WTC11 (cell line): ENCODE measurements around the gene ACACA. TPM values are rescaled to one million over a fixed set of nuclear protein-coding genes. Genes with fewer than 3 reads are reported as not detected.

Experiments
- ATAC-seq: fragments of 200-7000 bp; cut with Tn5 transposase; 2 replicates; pipeline ENCODE4 v1.10.0; 2021; ENCODE audit warnings: mild to moderate bottlenecking, moderate library complexity
- CTCF ChIA-PET: fragments of 300-600 bp; sonication (Branson Sonifier 250); formaldehyde crosslinking; loops from one replicate; lab custom pipeline; 2021; ENCODE audit warnings: antibody characterized with exemption; lab: Charles Lee
- POLR2A ChIA-PET: fragments of 350-600 bp; sonication (Branson Sonifier 250); formaldehyde crosslinking; loops from one replicate; lab custom pipeline; 2021; ENCODE audit warnings: antibody characterized with exemption; lab: Charles Lee
- DNase-seq: peaks from one replicate; pipeline ENCODE4 v3.0.0; 2021; ENCODE audit warnings: low spot score
- H3K27ac Mint-ChIP-seq: 2 replicates; pipeline ENCODE4 v1.8.0; 2021; ENCODE audit warnings: mixed read lengths
- H3K27me3 Mint-ChIP-seq: 2 replicates; pipeline ENCODE4 v1.8.0; 2021; ENCODE audit warnings: low read depth, mild to moderate bottlenecking, moderate library complexity, mixed read lengths
- H3K36me3 Mint-ChIP-seq: 2 replicates; pipeline ENCODE4 v1.8.0; 2021; ENCODE audit warnings: mixed read lengths
- H3K4me1 Mint-ChIP-seq: 2 replicates; pipeline ENCODE4 v1.8.0; 2022; ENCODE audit warnings: mixed read lengths
- H3K4me3 Mint-ChIP-seq: 2 replicates; pipeline ENCODE4 v1.8.0; 2021; ENCODE audit warnings: mild to moderate bottlenecking, moderate library complexity, mixed read lengths
- H3K9me3 Mint-ChIP-seq: 2 replicates; pipeline ENCODE4 v1.8.0; 2021; ENCODE audit warnings: mixed read lengths
- ATF2 ChIP-seq: sonication (generic); formaldehyde crosslinking; IDR thresholded peaks from 2 replicates; pipeline ENCODE4 v1.8.1; 2022; ENCODE audit warnings: low read depth, missing genetic modification reagents, borderline replicate concordance
- ATF6 ChIP-seq: sonication (generic); formaldehyde crosslinking; IDR thresholded peaks from 2 replicates; pipeline ENCODE4 v1.8.1; 2023; ENCODE audit warnings: mild to moderate bottlenecking, missing genetic modification reagents
- ELF4 ChIP-seq: sonication (generic); formaldehyde crosslinking; IDR thresholded peaks from 2 replicates; pipeline ENCODE4 v1.8.1; 2022; ENCODE audit warnings: low read depth, mild to moderate bottlenecking, moderate library complexity, missing genetic modification reagents
- ERG ChIP-seq: fragments of 250-450 bp; sonication (Bioruptor Pico); IDR thresholded peaks from 2 replicates; pipeline ENCODE4 v1.8.0; 2021; ENCODE audit warnings: mild to moderate bottlenecking
- ETV6 ChIP-seq: sonication (generic); formaldehyde crosslinking; IDR thresholded peaks from 2 replicates; pipeline ENCODE4 v1.8.1; 2022; ENCODE audit warnings: mild to moderate bottlenecking, missing genetic modification reagents
- GTF2I ChIP-seq: fragments of 250-450 bp; sonication (Bioruptor Pico); conservative IDR thresholded peaks from 2 replicates; pipeline ENCODE4 v1.4.0; 2021; ENCODE audit warnings: mild to moderate bottlenecking
- JAZF1 ChIP-seq: fragments of 250-450 bp; sonication (Bioruptor Pico); IDR thresholded peaks from 2 replicates; pipeline ENCODE4 v1.9.0; 2021; ENCODE audit warnings: moderate library complexity, mild to moderate bottlenecking, inconsistent platforms
- MAX ChIP-seq: sonication (generic); formaldehyde crosslinking; IDR thresholded peaks from 2 replicates; pipeline ENCODE4 v1.8.0; 2022; ENCODE audit warnings: mild to moderate bottlenecking, missing genetic modification reagents
- MYBL2 ChIP-seq: sonication (generic); formaldehyde crosslinking; IDR thresholded peaks from 2 replicates; pipeline ENCODE4 v1.8.1; 2023; ENCODE audit warnings: mild to moderate bottlenecking, moderate library complexity, missing genetic modification reagents
- NR3C1 ChIP-seq: sonication (generic); formaldehyde crosslinking; conservative IDR thresholded peaks from 2 replicates; pipeline ENCODE4 v1.8.1; 2023; ENCODE audit warnings: low read depth, mild to moderate bottlenecking, missing genetic modification reagents
- SMAD4 ChIP-seq: sonication (generic); formaldehyde crosslinking; IDR thresholded peaks from 2 replicates; pipeline ENCODE4 v1.8.0; 2022; ENCODE audit warnings: mild to moderate bottlenecking, missing genetic modification reagents
- STAT6 ChIP-seq: sonication (generic); formaldehyde crosslinking; conservative IDR thresholded peaks from 2 replicates; pipeline ENCODE4 v1.8.1; 2023; ENCODE audit warnings: mild to moderate bottlenecking, low read depth, missing genetic modification reagents, moderate library complexity
- TEAD4 ChIP-seq: sonication (generic); formaldehyde crosslinking; IDR thresholded peaks from 2 replicates; pipeline ENCODE4 v1.8.0; 2022; ENCODE audit warnings: mild to moderate bottlenecking, missing genetic modification reagents
- TP53 ChIP-seq: sonication (generic); formaldehyde crosslinking; IDR thresholded peaks from 2 replicates; pipeline ENCODE4 v1.8.1; 2023; ENCODE audit warnings: mild to moderate bottlenecking, missing genetic modification reagents
- USF1 ChIP-seq: sonication (generic); formaldehyde crosslinking; IDR thresholded peaks from 2 replicates; pipeline ENCODE4 v1.8.0; 2022; ENCODE audit warnings: mild to moderate bottlenecking, missing genetic modification reagents
- ZNF138 ChIP-seq: sonication (generic); formaldehyde crosslinking; conservative IDR thresholded peaks from 2 replicates; pipeline ENCODE4 v1.8.1; 2022; ENCODE audit warnings: mild to moderate bottlenecking, moderate library complexity, missing genetic modification reagents
- ZNF232 ChIP-seq: sonication (generic); formaldehyde crosslinking; IDR thresholded peaks from 2 replicates; pipeline ENCODE4 v1.8.0; 2022; ENCODE audit warnings: mild to moderate bottlenecking, missing genetic modification reagents
- ZNF425 ChIP-seq: fragments of 250-450 bp; sonication (Bioruptor Pico); conservative IDR thresholded peaks from 2 replicates; pipeline ENCODE4 v1.9.0; 2021; ENCODE audit warnings: mild to moderate bottlenecking
- total RNA-seq: library from RNA; stranded (reverse); gene quantifications from 3 replicates; pipeline ENCODE4 v1.2.3, GENCODE V29; 2021

Gene ACACA
- total RNA-seq, 1 experiment from 2014 or later = 167 TPM

GRCh38 chr17:37233036-37233435 is 173.6 kb downstream of the ACACA start (continued):
- TF ChIP-seq ATF6 (CRISPR knock-in tag) = no peak

GRCh38 chr17:37231887-37232286 is 174.7 kb downstream of the ACACA start:
- TF ChIP-seq TP53 (CRISPR knock-in tag) (no peak), ELF4 (CRISPR knock-in tag) (no peak), NR3C1 (CRISPR knock-in tag) (no peak), JAZF1 (CRISPR knock-in tag) (no peak), ZNF232 (CRISPR knock-in tag) (no peak), MYBL2 (no peak), STAT6 (no peak), ERG (CRISPR knock-in tag) (no peak), ETV6 (CRISPR knock-in tag) (no peak), ATF2 (CRISPR knock-in tag) (no peak)
- Mint-ChIP-seq H3K27ac (no peak overlapping the region), H3K4me3 (no peak overlapping the region), H3K36me3 (peaks cover 53% of the 10 kb centered on the region), H3K9me3 (no peaks in the 10 kb centered on the region), H3K4me1 (peaks cover 9% of the 10 kb centered on the region), H3K27me3 (no peaks in the 10 kb centered on the region)
- DNase-seq (no peak), ATAC-seq (no peak)
- ChIA-PET POLR2A (no interaction called here), CTCF (interaction anchor here (1.4 kb wide), 1 partner anchor 8 kb away, joined by 3 read pairs; no protein-coding TSS in a partner anchor)

- no peaks in the 10 kb centered on the region for H3K9me3 Mint-ChIP-seq
- H3K4me1 Mint-ChIP-seq = peaks cover 22% of the 10 kb centered on the region
- H3K27ac Mint-ChIP-seq = peak overlapping the region; percentile 65; the same call in 1 of the 2 replicates
- ATAC-seq (no peak), DNase-seq (no peak)
- ChIA-PET POLR2A (interaction anchor here (0.7 kb wide), 1 partner anchor 460 kb away, joined by 3 read pairs; no protein-coding TSS in a partner anchor), CTCF (interaction anchor here (1.4 kb wide), 1 partner anchor 9 kb away, joined by 3 read pairs; no protein-coding TSS in a partner anchor)
- peaks cover 44% of the 10 kb centered on the region for H3K36me3 Mint-ChIP-seq
- H3K27me3 Mint-ChIP-seq = no peaks in the 10 kb centered on the region
- H3K4me3 Mint-ChIP-seq = no peak overlapping the region
- TF ChIP-seq JAZF1 (CRISPR knock-in tag) (no peak), ZNF425 (CRISPR knock-in tag) (no peak), USF1 (CRISPR knock-in tag) (no peak), ZNF138 (CRISPR knock-in tag) (no peak), SMAD4 (CRISPR knock-in tag) (no peak), GTF2I (CRISPR knock-in tag) (no peak), MAX (CRISPR knock-in tag) (no peak), TP53 (CRISPR knock-in tag) (no peak), TEAD4 (CRISPR knock-in tag) (no peak)
Measured at GRCh38 chr17:37230633-37231032, 176.0 kb downstream of the ACACA start.
